Fibroblast of lung (primary cell): ENCODE measurements around the gene STX8.

ENCODE experiments used
- EZH2 ChIP-seq: IDR thresholded peaks from 2 replicates; pipeline ENCODE4 v1.5.1; 2012; ENCODE audit warnings: low read length, control low read depth, mild to moderate bottlenecking; ENCODE audit errors: missing control alignments
- TF ChIP-seq, protein P1 (sequence below), 2 donors: IDR thresholded peaks in 1 of 2; conservative IDR thresholded peaks in 1 of 2; 1 replicate in 1 of 2; 2 replicates in 1 of 2; pipeline ENCODE4 v1.5.1; 2011 to 2012; ENCODE audit warnings: low read length in 2 of 2, control low read depth in 1 of 2, inconsistent platforms in 1 of 2, low read depth in 1 of 2, mild to moderate bottlenecking in 1 of 2

DNA sequence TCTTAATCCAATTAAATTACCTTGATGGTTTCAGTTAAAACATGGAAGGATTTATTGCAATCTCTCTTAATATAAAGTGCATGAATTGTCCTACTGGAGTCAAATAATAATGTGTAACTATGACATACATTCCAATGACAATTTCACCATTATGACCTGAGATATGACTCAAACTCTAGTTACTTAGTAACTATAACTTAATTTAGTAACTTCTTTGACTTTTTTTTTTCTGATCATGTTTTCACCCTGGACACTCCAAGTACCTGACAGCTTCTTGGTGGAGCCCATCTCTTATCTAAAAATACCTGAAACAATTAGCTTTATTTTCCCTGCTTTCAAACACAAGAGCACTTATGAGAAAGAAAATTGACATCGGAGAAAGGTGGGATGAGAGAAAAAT lies 123.7 kb downstream of the STX8 start:
- TF ChIP-seq, protein P1, sequence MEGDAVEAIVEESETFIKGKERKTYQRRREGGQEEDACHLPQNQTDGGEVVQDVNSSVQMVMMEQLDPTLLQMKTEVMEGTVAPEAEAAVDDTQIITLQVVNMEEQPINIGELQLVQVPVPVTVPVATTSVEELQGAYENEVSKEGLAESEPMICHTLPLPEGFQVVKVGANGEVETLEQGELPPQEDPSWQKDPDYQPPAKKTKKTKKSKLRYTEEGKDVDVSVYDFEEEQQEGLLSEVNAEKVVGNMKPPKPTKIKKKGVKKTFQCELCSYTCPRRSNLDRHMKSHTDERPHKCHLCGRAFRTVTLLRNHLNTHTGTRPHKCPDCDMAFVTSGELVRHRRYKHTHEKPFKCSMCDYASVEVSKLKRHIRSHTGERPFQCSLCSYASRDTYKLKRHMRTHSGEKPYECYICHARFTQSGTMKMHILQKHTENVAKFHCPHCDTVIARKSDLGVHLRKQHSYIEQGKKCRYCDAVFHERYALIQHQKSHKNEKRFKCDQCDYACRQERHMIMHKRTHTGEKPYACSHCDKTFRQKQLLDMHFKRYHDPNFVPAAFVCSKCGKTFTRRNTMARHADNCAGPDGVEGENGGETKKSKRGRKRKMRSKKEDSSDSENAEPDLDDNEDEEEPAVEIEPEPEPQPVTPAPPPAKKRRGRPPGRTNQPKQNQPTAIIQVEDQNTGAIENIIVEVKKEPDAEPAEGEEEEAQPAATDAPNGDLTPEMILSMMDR (conservative IDR thresholded peaks at IDR 0.05 in 1 of 2, IDR thresholded peaks at IDR 0.05 in 1 of 2; ENCODE audit: low read depth in 1 of 2, low read length in 2 of 2) = no peak
- no peak for TF ChIP-seq EZH2
